Lung (tissue), 12 donors: ENCODE results near the gene SSBP1. TPM values are rescaled to one million over a fixed set of nuclear protein-coding genes. Genes with fewer than 3 reads are reported as not detected.
"Not testable (repeated sequence)": the region's sequence is repeated elsewhere in the genome, so short reads cannot be mapped to it uniquely, and the experiment has no call there.

Source experiments
- ATAC-seq: fragments of 200-7000 bp; cut with Tn5 transposase; one replicate; pipeline ENCODE4 v1.9.1; 2020; ENCODE audit warnings: moderate number of reproducible peaks; ENCODE audit not compliant: insufficient read depth, low FRiP score
- DNase-seq, 3 donors: peaks; one replicate each; pipeline ENCODE4 v3.0.0-alpha.2; 2013 to 2017
- H3K27ac ChIP-seq, 2 donors: one replicate each; pipeline ENCODE4 v1.5.1; 2013; ENCODE audit warnings: mild to moderate bottlenecking in 2 of 2, moderate library complexity in 2 of 2, control low read depth in 1 of 2, inconsistent platforms in 1 of 2, low read depth in 1 of 2, low read length in 1 of 2
- H3K27me3 ChIP-seq, 3 donors: one replicate each; pipeline ENCODE4 v1.5.1; 2013; ENCODE audit warnings: low read length in 2 of 3; ENCODE audit not compliant: control insufficient read depth in 3 of 3, insufficient read depth in 3 of 3
- H3K36me3 ChIP-seq, 4 donors: one replicate each; pipeline ENCODE4 v1.5.1; 2013; ENCODE audit warnings: low read length in 4 of 4, mild to moderate bottlenecking in 1 of 4, moderate library complexity in 1 of 4; ENCODE audit not compliant: control insufficient read depth in 4 of 4, insufficient read depth in 4 of 4
- H3K4me1 ChIP-seq, 5 donors: one replicate each; pipeline ENCODE4 v1.5.1; 2013; ENCODE audit warnings: low read length in 5 of 5, mild to moderate bottlenecking in 2 of 5, moderate library complexity in 1 of 5; ENCODE audit not compliant: control insufficient read depth in 5 of 5, insufficient read depth in 5 of 5
- H3K4me3 ChIP-seq: one replicate; pipeline ENCODE4 v1.5.1; 2013; ENCODE audit warnings: mild to moderate bottlenecking, control low read depth, moderate library complexity
- H3K9ac ChIP-seq, 2 donors: one replicate each; pipeline ENCODE4 v1.5.1; 2013; ENCODE audit warnings: low read length in 2 of 2, control low read depth in 1 of 2; ENCODE audit not compliant: insufficient read depth in 1 of 2
- H3K9me3 ChIP-seq, 4 donors: one replicate each; pipeline ENCODE4 v1.5.1; 2013; ENCODE audit warnings: low read length in 3 of 4, mild to moderate bottlenecking in 1 of 4, moderate library complexity in 1 of 4; ENCODE audit not compliant: control insufficient read depth in 4 of 4, insufficient read depth in 3 of 4
- WGBS, 2 donors: extraction: QIAGEN DNeasy Blood & Tissue Kit; methylation state at CpG; one replicate each; pipeline ENCODE4 v1.1.7; 2013; 5-methylcytosine and 5-hydroxymethylcytosine counted together
- polyA plus RNA-seq, 2 donors: library from polyadenylated mRNA; stranded (reverse); fragments of 200-250 nt; gene quantifications; one replicate each; pipeline ENCODE4 v1.2.1, GENCODE V29; 2013
- total RNA-seq, 2 donors: library from RNA; depleted of rRNA in 1 of 2; stranded (reverse); fragments of >200 nt in 1 of 2; gene quantifications; one replicate each; pipeline ENCODE4 v1.2.1, GENCODE V29; 2014 to 2021
- TF ChIP-seq, protein P1 (sequence below): IDR thresholded peaks from 2 replicates; pipeline ENCODE4 v1.5.1; 2012; ENCODE audit warnings: mild to moderate bottlenecking; ENCODE audit errors: control extremely low read depth, extremely low read depth
- donor health status: control.
- donor health status: control.
- donor health status: Bipolar disorder and iron deficiency.
- donor health status: healthy.
- donor health status: DM: yes; HTN: yes; CAD: no.

Gene SSBP1
- total and polyA plus RNA-seq, 4 donors, result 96.8 to 263 (median 136) TPM

DNA sequence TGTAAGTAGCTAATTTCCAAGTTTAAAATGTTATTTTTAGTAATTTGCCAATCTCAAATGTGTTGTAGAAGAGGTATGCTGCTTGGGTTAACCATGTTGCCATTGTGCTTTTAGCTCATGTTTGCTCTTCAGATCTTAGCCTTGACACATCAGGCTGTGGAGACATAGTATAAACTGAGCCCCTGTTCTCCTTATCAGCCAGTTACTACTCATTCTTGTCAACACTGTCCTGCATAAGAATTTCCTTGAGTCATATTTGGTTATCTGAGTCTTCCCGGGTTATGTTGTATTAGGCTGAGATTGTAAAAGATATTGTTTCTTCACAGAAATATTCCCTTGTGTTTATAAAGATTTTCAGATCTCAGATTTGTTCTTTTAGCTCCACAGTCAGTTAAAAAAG lies 4.1 kb downstream of the SSBP1 start:
- Histone ChIP-seq H3K27ac (no peak overlapping the region), H3K36me3 (peaks cover 11 to 48% (median 19%) of the 10 kb centered on the region in 4 donors), H3K4me3 (no peak overlapping the region), H3K27me3 (no peaks in the 10 kb centered on the region), H3K4me1 (peaks cover 0 to 12% (median 8%) of the 10 kb centered on the region in 5 donors), H3K9me3 (no peaks in the 10 kb centered on the region), H3K9ac (no peak overlapping the region)
- no peak for DNase-seq
- 95 to 96% methylated on average over 1 of the region's 1 CpG for WGBS, 2 donors
- no peak for ATAC-seq
- TF ChIP-seq, protein P1, sequence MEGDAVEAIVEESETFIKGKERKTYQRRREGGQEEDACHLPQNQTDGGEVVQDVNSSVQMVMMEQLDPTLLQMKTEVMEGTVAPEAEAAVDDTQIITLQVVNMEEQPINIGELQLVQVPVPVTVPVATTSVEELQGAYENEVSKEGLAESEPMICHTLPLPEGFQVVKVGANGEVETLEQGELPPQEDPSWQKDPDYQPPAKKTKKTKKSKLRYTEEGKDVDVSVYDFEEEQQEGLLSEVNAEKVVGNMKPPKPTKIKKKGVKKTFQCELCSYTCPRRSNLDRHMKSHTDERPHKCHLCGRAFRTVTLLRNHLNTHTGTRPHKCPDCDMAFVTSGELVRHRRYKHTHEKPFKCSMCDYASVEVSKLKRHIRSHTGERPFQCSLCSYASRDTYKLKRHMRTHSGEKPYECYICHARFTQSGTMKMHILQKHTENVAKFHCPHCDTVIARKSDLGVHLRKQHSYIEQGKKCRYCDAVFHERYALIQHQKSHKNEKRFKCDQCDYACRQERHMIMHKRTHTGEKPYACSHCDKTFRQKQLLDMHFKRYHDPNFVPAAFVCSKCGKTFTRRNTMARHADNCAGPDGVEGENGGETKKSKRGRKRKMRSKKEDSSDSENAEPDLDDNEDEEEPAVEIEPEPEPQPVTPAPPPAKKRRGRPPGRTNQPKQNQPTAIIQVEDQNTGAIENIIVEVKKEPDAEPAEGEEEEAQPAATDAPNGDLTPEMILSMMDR, result no peak

DNA sequence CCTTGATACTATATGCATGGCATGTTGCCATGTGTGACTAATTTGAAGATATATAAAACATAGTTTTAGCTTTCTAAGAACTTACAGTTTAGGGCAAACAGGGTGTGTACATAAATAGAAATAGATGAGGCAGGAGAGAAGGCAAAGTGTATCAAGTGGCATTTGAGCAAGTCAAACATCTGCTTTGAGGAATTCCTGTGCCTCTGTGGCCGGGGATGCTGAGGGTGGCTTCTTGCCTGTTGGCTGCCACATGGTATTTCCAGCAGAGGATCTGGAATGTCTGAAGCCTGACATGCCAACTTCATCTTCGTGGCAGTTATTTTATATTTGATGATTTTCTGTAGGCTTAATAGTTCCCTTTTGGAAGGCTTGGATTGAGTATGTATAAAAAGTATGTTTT lies 6.0 kb downstream of the SSBP1 start:
- Histone ChIP-seq H3K36me3 (peaks cover 17 to 52% (median 22%) of the 10 kb centered on the region in 4 donors), H3K4me1 (peaks cover 0 to 5% (median 4%) of the 10 kb centered on the region in 5 donors), H3K27me3 (no peaks in the 10 kb centered on the region), H3K9ac (no peak overlapping the region), H3K4me3 (no peak overlapping the region), H3K9me3 (no peaks in the 10 kb centered on the region), H3K27ac (no peak overlapping the region)
- TF ChIP-seq, protein P1, result no peak
- no peak for DNase-seq
- no peak for ATAC-seq
- WGBS, 2 donors, result 84 to 90% methylated on average over 2 of the region's 2 CpGs

DNA sequence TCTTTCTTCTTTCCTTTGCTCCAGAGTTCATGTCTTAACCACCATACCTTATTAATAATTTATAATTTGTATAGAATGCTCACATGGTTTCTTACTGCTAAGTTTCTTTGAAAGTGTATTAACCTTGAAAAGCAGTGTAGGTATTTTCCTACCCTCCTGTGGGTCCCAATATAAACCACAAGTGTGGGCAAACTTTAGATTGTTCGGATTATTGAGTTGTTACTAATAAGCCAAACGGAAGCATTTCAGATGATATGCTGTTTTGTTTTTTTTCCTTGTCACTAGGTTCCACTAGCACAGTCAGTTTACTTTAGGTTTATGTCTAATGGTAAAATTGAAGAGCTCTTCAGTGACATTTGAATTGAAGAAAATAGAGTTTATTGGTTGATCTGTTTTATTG lies 10.2 kb downstream of the SSBP1 start:
- Histone ChIP-seq H3K36me3 (peaks cover 30 to 60% (median 51%) of the 10 kb centered on the region in 4 donors), H3K9ac (no peak overlapping the region), H3K27me3 (no peaks in the 10 kb centered on the region), H3K27ac (no peak overlapping the region), H3K4me3 (no peak overlapping the region), H3K9me3 (peaks cover 0 to 11% (median 5%) of the 10 kb centered on the region in 4 donors), H3K4me1 (no peaks in the 10 kb centered on the region)
- ATAC-seq, result no peak
- TF ChIP-seq, protein P1, result no peak
- 95 to 98% methylated on average over 2 of the region's 2 CpGs for WGBS, 2 donors
- no peak for DNase-seq

DNA sequence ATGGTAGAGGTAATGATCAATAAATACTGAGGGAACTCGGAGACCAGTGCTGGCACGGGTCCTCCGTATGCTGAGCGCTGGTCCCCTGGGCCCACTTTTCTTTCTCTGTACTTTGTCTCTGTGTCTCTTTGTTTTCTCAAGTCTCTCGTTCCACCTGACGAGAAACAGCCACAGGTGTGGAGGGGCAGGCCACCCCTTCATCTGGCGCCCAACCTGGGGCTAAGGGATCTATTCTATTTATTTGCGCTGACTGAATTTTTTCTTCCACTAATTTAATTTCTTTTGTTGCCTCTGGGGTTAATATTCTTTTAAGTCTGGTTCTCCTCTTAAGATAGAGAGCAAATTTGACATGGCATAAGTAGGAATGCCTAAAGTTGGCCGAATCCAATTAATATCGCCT lies 13.7 kb downstream of the SSBP1 start:
- ATAC-seq, H3K4me1 ChIP-seq, DNase-seq, H3K4me3 ChIP-seq, H3K9ac ChIP-seq, H3K27me3 ChIP-seq, H3K27ac ChIP-seq: not testable (repeated sequence)
- peaks cover 0 to 11% (median 5%) of the 10 kb centered on the region in 4 donors for H3K9me3 ChIP-seq
- WGBS, 2 donors, result 98% methylated on average over 10 of the region's 10 CpGs
- H3K36me3 ChIP-seq, result peaks cover 21 to 63% (median 40%) of the 10 kb centered on the region in 4 donors
